ENCODE measurements around the gene TEX14.

Gene TEX14, protein sequence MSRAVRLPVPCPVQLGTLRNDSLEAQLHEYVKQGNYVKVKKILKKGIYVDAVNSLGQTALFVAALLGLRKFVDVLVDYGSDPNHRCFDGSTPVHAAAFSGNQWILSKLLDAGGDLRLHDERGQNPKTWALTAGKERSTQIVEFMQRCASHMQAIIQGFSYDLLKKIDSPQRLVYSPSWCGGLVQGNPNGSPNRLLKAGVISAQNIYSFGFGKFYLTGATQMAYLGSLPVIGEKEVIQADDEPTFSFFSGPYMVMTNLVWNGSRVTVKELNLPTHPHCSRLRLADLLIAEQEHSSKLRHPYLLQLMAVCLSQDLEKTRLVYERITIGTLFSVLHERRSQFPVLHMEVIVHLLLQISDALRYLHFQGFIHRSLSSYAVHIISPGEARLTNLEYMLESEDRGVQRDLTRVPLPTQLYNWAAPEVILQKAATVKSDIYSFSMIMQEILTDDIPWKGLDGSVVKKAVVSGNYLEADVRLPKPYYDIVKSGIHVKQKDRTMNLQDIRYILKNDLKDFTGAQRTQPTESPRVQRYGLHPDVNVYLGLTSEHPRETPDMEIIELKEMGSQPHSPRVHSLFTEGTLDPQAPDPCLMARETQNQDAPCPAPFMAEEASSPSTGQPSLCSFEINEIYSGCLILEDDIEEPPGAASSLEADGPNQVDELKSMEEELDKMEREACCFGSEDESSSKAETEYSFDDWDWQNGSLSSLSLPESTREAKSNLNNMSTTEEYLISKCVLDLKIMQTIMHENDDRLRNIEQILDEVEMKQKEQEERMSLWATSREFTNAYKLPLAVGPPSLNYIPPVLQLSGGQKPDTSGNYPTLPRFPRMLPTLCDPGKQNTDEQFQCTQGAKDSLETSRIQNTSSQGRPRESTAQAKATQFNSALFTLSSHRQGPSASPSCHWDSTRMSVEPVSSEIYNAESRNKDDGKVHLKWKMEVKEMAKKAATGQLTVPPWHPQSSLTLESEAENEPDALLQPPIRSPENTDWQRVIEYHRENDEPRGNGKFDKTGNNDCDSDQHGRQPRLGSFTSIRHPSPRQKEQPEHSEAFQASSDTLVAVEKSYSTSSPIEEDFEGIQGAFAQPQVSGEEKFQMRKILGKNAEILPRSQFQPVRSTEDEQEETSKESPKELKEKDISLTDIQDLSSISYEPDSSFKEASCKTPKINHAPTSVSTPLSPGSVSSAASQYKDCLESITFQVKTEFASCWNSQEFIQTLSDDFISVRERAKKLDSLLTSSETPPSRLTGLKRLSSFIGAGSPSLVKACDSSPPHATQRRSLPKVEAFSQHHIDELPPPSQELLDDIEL (N-terminal part only)

GRCh38 chr17:58691701-58692238, at the start of gene TEX14:
TSS of gene TEX14 (minus strand) at chr17:58692045. CDS start at chr17:58652001, 40,044 bp downstream.
- ChIA-PET CTCF (interaction anchor here (0.7 to 2.9 kb wide), 4 partner anchors 19 to 314 kb away, joined by 3 to 9 read pairs (median 6); no protein-coding TSS in a partner anchor), POLR2A (interaction anchor here (1.2 to 1.6 kb wide), 3 partner anchors 32 to 173 kb away, joined by 3 to 9 read pairs (median 3); no protein-coding TSS in a partner anchor)
- TF ChIP-seq, protein P1, sequence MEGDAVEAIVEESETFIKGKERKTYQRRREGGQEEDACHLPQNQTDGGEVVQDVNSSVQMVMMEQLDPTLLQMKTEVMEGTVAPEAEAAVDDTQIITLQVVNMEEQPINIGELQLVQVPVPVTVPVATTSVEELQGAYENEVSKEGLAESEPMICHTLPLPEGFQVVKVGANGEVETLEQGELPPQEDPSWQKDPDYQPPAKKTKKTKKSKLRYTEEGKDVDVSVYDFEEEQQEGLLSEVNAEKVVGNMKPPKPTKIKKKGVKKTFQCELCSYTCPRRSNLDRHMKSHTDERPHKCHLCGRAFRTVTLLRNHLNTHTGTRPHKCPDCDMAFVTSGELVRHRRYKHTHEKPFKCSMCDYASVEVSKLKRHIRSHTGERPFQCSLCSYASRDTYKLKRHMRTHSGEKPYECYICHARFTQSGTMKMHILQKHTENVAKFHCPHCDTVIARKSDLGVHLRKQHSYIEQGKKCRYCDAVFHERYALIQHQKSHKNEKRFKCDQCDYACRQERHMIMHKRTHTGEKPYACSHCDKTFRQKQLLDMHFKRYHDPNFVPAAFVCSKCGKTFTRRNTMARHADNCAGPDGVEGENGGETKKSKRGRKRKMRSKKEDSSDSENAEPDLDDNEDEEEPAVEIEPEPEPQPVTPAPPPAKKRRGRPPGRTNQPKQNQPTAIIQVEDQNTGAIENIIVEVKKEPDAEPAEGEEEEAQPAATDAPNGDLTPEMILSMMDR (IDR thresholded peaks at IDR 0.05; ENCODE audit: insufficient read depth, low read length, missing control alignments), result no peak
- peak within 1 kb of the TSS; percentile 77 for H3K4me3 ChIP-seq (ENCODE audit: low read depth, low read length)
- DNase-seq (ENCODE audit: low read depth, low spot score), result no peak

GRCh38 chr17:58741121-58741625, 49.3 kb upstream of the TEX14 start:
- DNase-seq (ENCODE audit: low read depth, low spot score), result no peak

GRCh38 chr17:58734811-58735210, 43.0 kb upstream of the TEX14 start:
- no peak overlapping the region for H3K4me3 ChIP-seq (ENCODE audit: low read depth, low read length)
- ChIA-PET CTCF (interaction anchor here (0.6 to 1.3 kb wide), 2 partner anchors 24 to 368 kb away, joined by 4 to 7 read pairs; no protein-coding TSS in a partner anchor), POLR2A (no interaction called here)
- TF ChIP-seq, protein P1 (IDR thresholded peaks at IDR 0.05; ENCODE audit: insufficient read depth, low read length, missing control alignments), result no peak
- no peak for DNase-seq (ENCODE audit: low read depth, low spot score)

More at GRCh38 chr17:58741121-58741625, 49.3 kb upstream of the TEX14 start:
- TF ChIP-seq, protein P1 (IDR thresholded peaks at IDR 0.05; ENCODE audit: insufficient read depth, low read length, missing control alignments), result no peak
- POLR2A ChIA-PET, result no interaction called here
- CTCF ChIA-PET, result no interaction called here
- H3K4me3 ChIP-seq (ENCODE audit: low read depth, low read length), result no peak overlapping the region

- no peak for DNase-seq (ENCODE audit: low read depth, low spot score)
- ChIA-PET POLR2A (no interaction called here), CTCF (interaction anchor here (1.3 kb wide), 1 partner anchor 23 kb away, joined by 7 read pairs; no protein-coding TSS in a partner anchor)
- TF ChIP-seq, protein P1 (IDR thresholded peaks at IDR 0.05; ENCODE audit: insufficient read depth, low read length, missing control alignments), result no peak
- H3K4me3 ChIP-seq (ENCODE audit: low read depth, low read length), result no peak overlapping the region
Observed at GRCh38 chr17:58734040-58734439, 42.2 kb upstream of the TEX14 start.

DNA sequence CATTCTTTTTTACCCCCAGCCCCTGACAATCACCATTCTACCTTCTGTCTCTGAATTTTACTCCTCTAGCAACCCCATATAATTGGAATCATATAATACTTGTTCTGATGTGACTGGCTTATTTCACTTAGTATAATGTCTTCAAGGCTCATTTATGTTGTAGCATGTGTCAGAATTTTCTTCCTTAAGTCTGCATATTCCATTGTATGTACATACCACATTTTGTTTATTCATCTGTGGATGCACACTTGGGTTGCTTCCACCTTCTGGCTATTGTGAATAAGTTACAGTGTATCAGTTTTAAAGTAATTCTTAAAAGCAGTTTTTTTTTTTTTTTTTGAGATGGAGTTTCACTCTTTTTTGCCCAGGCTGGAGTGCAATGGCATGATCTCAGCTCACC, 39.1 kb upstream of the TEX14 start:
- H3K4me3 ChIP-seq (ENCODE audit: low read depth, low read length), result no peak overlapping the region
- POLR2A ChIA-PET, result no interaction called here
- CTCF ChIA-PET, result interaction anchor here (1.0 kb wide), 1 partner anchor 20 kb away, joined by 3 read pairs; no protein-coding TSS in a partner anchor
- no peak for DNase-seq (ENCODE audit: low read depth, low spot score)
- TF ChIP-seq, protein P1 (IDR thresholded peaks at IDR 0.05; ENCODE audit: insufficient read depth, low read length, missing control alignments), result no peak

Measured in AG04449 (cell line).